Activated CD8-positive, alpha-beta T cell treated with anti-CD3 and anti-CD28 coated beads for 36 hours (primary cell): Measurements from ENCODE around the gene TRHDE. TPM values are rescaled to one million over a fixed set of nuclear protein-coding genes. Genes with fewer than 3 reads are reported as not detected.

Experiments used
- ATAC-seq: fragments of 200-7000 bp; cut with Tn5 transposase; one replicate; pipeline ENCODE4 v1.10.0; 2021; ENCODE audit warnings: mild to moderate bottlenecking, moderate library complexity
- CTCF ChIA-PET: fragments of 350-600 bp; sonication (Branson Sonifier 250); formaldehyde crosslinking; loops from one replicate; lab custom pipeline; 2021; ENCODE audit warnings: antibody characterized with exemption; lab: Charles Lee
- POLR2A ChIA-PET: fragments of 350-600 bp; sonication (Branson Sonifier 250); formaldehyde crosslinking; loops from one replicate; lab custom pipeline; 2021; ENCODE audit warnings: antibody characterized with exemption; lab: Charles Lee
- DNase-seq: peaks from one replicate; pipeline ENCODE4 v3.0.0-alpha.2; 2020
- H3K27ac Mint-ChIP-seq: one replicate; pipeline ENCODE4 v1.8.0; 2021; ENCODE audit warnings: mild to moderate bottlenecking, mixed read lengths
- H3K27me3 Mint-ChIP-seq: one replicate; pipeline ENCODE4 v1.8.0; 2021; ENCODE audit warnings: mixed read lengths
- H3K36me3 Mint-ChIP-seq: one replicate; pipeline ENCODE4 v1.8.0; 2021; ENCODE audit warnings: low read depth, mixed read lengths
- H3K4me1 Mint-ChIP-seq: one replicate; pipeline ENCODE4 v1.8.0; 2021; ENCODE audit warnings: low read depth, mixed read lengths
- H3K4me3 Mint-ChIP-seq: one replicate; pipeline ENCODE4 v1.8.0; 2021; ENCODE audit warnings: mild to moderate bottlenecking, moderate library complexity, mixed read lengths
- H3K9me3 Mint-ChIP-seq: one replicate; pipeline ENCODE4 v1.8.0; 2021; ENCODE audit warnings: mixed read lengths
- CTCF ChIP-seq: fragments of 200-600 bp; IDR thresholded peaks from one replicate; pipeline ENCODE4 v1.8.0; 2022; ENCODE audit warnings: antibody characterized with exemption, mild to moderate bottlenecking
- intact Hi-C: fragments of 100-400 bp; cut with micrococcal nuclease; formaldehyde crosslinking; loops from one replicate; pipeline ENCODE4 v1.10.0; 2022
- total RNA-seq, 2 experiments: library from RNA; stranded (reverse); gene quantifications; one replicate each; pipeline ENCODE4 v1.2.3, GENCODE V29; 2021

TRHDE gene
- total RNA-seq, 2 experiments from 2014 or later, result not detected

- no peaks in the 10 kb centered on the region for H3K9me3 Mint-ChIP-seq
These were observed 36.0 kb upstream of the TRHDE start for GRCh38 chr12:72236071-72236705.

GRCh38 chr12:72241552-72241951 is 30.6 kb upstream of the TRHDE start:
- CTCF ChIA-PET, result no interaction called here
- no peak overlapping the region for H3K27ac Mint-ChIP-seq
- intact Hi-C loops, result no loop called here
- TF ChIP-seq CTCF, result no peak
- H3K9me3 Mint-ChIP-seq, result no peaks in the 10 kb centered on the region
- no peaks in the 10 kb centered on the region for H3K4me1 Mint-ChIP-seq
- ATAC-seq (no peak), DNase-seq (no peak)
- no peaks in the 10 kb centered on the region for H3K36me3 Mint-ChIP-seq
- POLR2A ChIA-PET, result no interaction called here
- no peak overlapping the region for H3K4me3 Mint-ChIP-seq
- H3K27me3 Mint-ChIP-seq, result no peaks in the 10 kb centered on the region

More at GRCh38 chr12:72236071-72236705, 36.0 kb upstream of the TRHDE start:
- TF ChIP-seq CTCF, result no peak
- Mint-ChIP-seq H3K36me3 (no peaks in the 10 kb centered on the region), H3K27ac (no peak overlapping the region), H3K4me1 (no peaks in the 10 kb centered on the region), H3K4me3 (no peak overlapping the region), H3K27me3 (no peaks in the 10 kb centered on the region)
- intact Hi-C loops, result no loop called here
- ATAC-seq (no peak), DNase-seq (no peak)
- ChIA-PET CTCF (no interaction called here), POLR2A (no interaction called here)

GRCh38 chr12:72242946-72243345 is 29.2 kb upstream of the TRHDE start:
- Mint-ChIP-seq H3K4me1 (no peaks in the 10 kb centered on the region), H3K9me3 (no peaks in the 10 kb centered on the region), H3K4me3 (no peak overlapping the region), H3K36me3 (no peaks in the 10 kb centered on the region), H3K27me3 (no peaks in the 10 kb centered on the region), H3K27ac (no peak overlapping the region)
- ATAC-seq (no peak), DNase-seq (no peak)
- no peak for TF ChIP-seq CTCF
- POLR2A ChIA-PET, result no interaction called here
- CTCF ChIA-PET, result no interaction called here
- intact Hi-C loops, result no loop called here

GRCh38 chr12:72246370-72246769 is 25.8 kb upstream of the TRHDE start:
- no peak overlapping the region for H3K4me3 Mint-ChIP-seq
- no peak for TF ChIP-seq CTCF
- DNase-seq, result no peak
- H3K27me3 Mint-ChIP-seq, result no peaks in the 10 kb centered on the region
- H3K9me3 Mint-ChIP-seq, result peaks cover 10% of the 10 kb centered on the region
- intact Hi-C loops, result no loop called here
- no peak overlapping the region for H3K27ac Mint-ChIP-seq
- H3K36me3 Mint-ChIP-seq, result no peaks in the 10 kb centered on the region
- H3K4me1 Mint-ChIP-seq, result no peaks in the 10 kb centered on the region
- ChIA-PET CTCF (no interaction called here), POLR2A (no interaction called here)
- no peak for ATAC-seq

- ChIA-PET POLR2A (no interaction called here), CTCF (no interaction called here)
- no peak overlapping the region for H3K4me3 Mint-ChIP-seq
- no peaks in the 10 kb centered on the region for H3K27me3 Mint-ChIP-seq
- intact Hi-C loops, result no loop called here
- no peaks in the 10 kb centered on the region for H3K36me3 Mint-ChIP-seq
- H3K4me1 Mint-ChIP-seq, result no peaks in the 10 kb centered on the region
- no peak for TF ChIP-seq CTCF
- ATAC-seq (no peak), DNase-seq (no peak)
- H3K27ac Mint-ChIP-seq, result no peak overlapping the region
- H3K9me3 Mint-ChIP-seq, result peaks cover 10% of the 10 kb centered on the region
These were observed 21.8 kb upstream of the TRHDE start for GRCh38 chr12:72250346-72250745.
